Caki2 (cell line): ENCODE data around the gene TFEC. TPM values are rescaled to one million over a fixed set of nuclear protein-coding genes. Genes with fewer than 3 reads are reported as not detected.
A peak's percentile ranks its signal among the peaks of the same experiment; 100 is the strongest.
"Not testable (repeated sequence)": the region's sequence is repeated elsewhere in the genome, so short reads cannot be mapped to it uniquely, and the experiment has no call there.

Experiments used
- DNase-seq: peaks from one replicate; pipeline ENCODE4 v3.0.0-alpha.2; 2015; ENCODE audit warnings: low read depth
- in situ Hi-C: cut with HindIII; loops from 2 replicates; pipeline ENCODE4 v1.10.0; 2016; ENCODE audit warnings: low sequenced_read_pairs, low pct_unique_long_range_greater_than_20kb, mixed read lengths
- total RNA-seq: library from RNA; depleted of rRNA; stranded (reverse); fragments of >200 nt; shearing (Covaris generic); gene quantifications from 2 replicates; pipeline ENCODE4 v1.2.3, GENCODE V29; 2014; ENCODE audit warnings: low replicate concordance; rRNA removed

The TFEC gene
- total RNA-seq, result not detected in 2 replicates

- in situ Hi-C loops, result no loop called here
- no peak for DNase-seq
Measured at GRCh38 chr7:116030651-116031276, at the start of gene TFEC. Gene TFEC (minus strand): TSS chr7:116030763. CDS start chr7:115984441, 46,322 bp downstream.

GRCh38 chr7:116075351-116076145 lies 45.0 kb upstream of the TFEC start:
- in situ Hi-C loops, result no loop called here
- DNase-seq, result peak; percentile 8

GRCh38 chr7:116071629-116072028 lies 41.1 kb upstream of the TFEC start:
- in situ Hi-C loops, result no loop called here
- no peak for DNase-seq

GRCh38 chr7:116064179-116064578 lies 33.6 kb upstream of the TFEC start:
- in situ Hi-C loops, result no loop called here
- no peak for DNase-seq

GRCh38 chr7:116062666-116063065 lies 32.1 kb upstream of the TFEC start:
- in situ Hi-C loops, result no loop called here

GRCh38 chr7:116052006-116052405 lies 21.4 kb upstream of the TFEC start:
- in situ Hi-C loops, result no loop called here
- DNase-seq, result no peak

More at GRCh38 chr7:116062666-116063065, 32.1 kb upstream of the TFEC start:
- no peak for DNase-seq

- DNase-seq, in situ Hi-C loops: not testable (repeated sequence)
Measured at GRCh38 chr7:116047261-116047660, 16.7 kb upstream of the TFEC start.

- in situ Hi-C loops, result no loop called here
- no peak for DNase-seq
Measured at GRCh38 chr7:116045532-116045931, 15.0 kb upstream of the TFEC start.

- no peak for DNase-seq
- in situ Hi-C loops, result no loop called here
Measured at GRCh38 chr7:116041615-116042014, 11.1 kb upstream of the TFEC start.

GRCh38 chr7:116037401-116037800 lies 6.8 kb upstream of the TFEC start:
- in situ Hi-C loops, result no loop called here
- no peak for DNase-seq

GRCh38 chr7:116034411-116034810 lies 3.8 kb upstream of the TFEC start:
- no peak for DNase-seq
- in situ Hi-C loops, result no loop called here

- in situ Hi-C loops, result no loop called here
- DNase-seq, result no peak
Measured at GRCh38 chr7:116032886-116033285, 2.3 kb upstream of the TFEC start.

- DNase-seq, result no peak
- in situ Hi-C loops, result no loop called here
Measured at GRCh38 chr7:116028787-116029186, 1.8 kb downstream of the TFEC start.

GRCh38 chr7:116027786-116028185 lies 2.8 kb downstream of the TFEC start:
- in situ Hi-C loops, result no loop called here
- no peak for DNase-seq

GRCh38 chr7:116024826-116025809 lies 5.4 kb downstream of the TFEC start:
- in situ Hi-C loops, result no loop called here
- peak; percentile 30 for DNase-seq

- DNase-seq, result no peak
- in situ Hi-C loops, result no loop called here
Measured at GRCh38 chr7:116021237-116021636, 9.3 kb downstream of the TFEC start.

- in situ Hi-C loops, result no loop called here
- DNase-seq, result no peak
Measured at GRCh38 chr7:116018731-116019130, 11.8 kb downstream of the TFEC start.

GRCh38 chr7:116013675-116014074 lies 16.9 kb downstream of the TFEC start:
- in situ Hi-C loops, result no loop called here
- no peak for DNase-seq

GRCh38 chr7:116011584-116011983 lies 19.0 kb downstream of the TFEC start:
- DNase-seq, result no peak
- in situ Hi-C loops, result no loop called here
